Neural progenitor cell (in vitro differentiated cells): ENCODE results near the gene ZNF214. TPM values are rescaled to one million over a fixed set of nuclear protein-coding genes. Genes with fewer than 3 reads are reported as not detected.

Source experiments
- DNase-seq: peaks from one replicate; pipeline ENCODE4 v3.0.0-alpha.2; 2016; ENCODE audit warnings: low spot score
- H2AFZ ChIP-seq: fragments of 200-600 bp; sonication (generic); replicated peaks from 2 replicates; pipeline ENCODE4 v1.6.1; 2016; ENCODE audit warnings: antibody characterized with exemption
- H3F3A ChIP-seq: fragments of 200-600 bp; sonication (generic); 2 replicates; pipeline ENCODE4 v1.6.1; 2016; ENCODE audit warnings: antibody characterized with exemption, low read depth
- H3K27ac ChIP-seq: fragments of 200-600 bp; sonication (generic); 2 replicates; pipeline ENCODE4 v1.5.1; 2016; ENCODE audit warnings: mild to moderate bottlenecking
- H3K27me3 ChIP-seq: fragments of 200-600 bp; sonication (generic); 2 replicates; pipeline ENCODE4 v1.6.1; 2016; ENCODE audit warnings: mild to moderate bottlenecking, moderate library complexity
- H3K36me3 ChIP-seq: fragments of 200-600 bp; sonication (generic); 2 replicates; pipeline ENCODE4 v1.5.1; 2016
- H3K4me1 ChIP-seq: fragments of 200-600 bp; sonication (generic); 2 replicates; pipeline ENCODE4 v1.6.1; 2016; ENCODE audit warnings: mixed run types
- H3K4me2 ChIP-seq: fragments of 200-600 bp; sonication (generic); 2 replicates; pipeline ENCODE4 v1.6.1; 2016
- H3K4me3 ChIP-seq: fragments of 200-600 bp; sonication (generic); 2 replicates; pipeline ENCODE4 v1.5.1; 2016
- H3K79me2 ChIP-seq: fragments of 200-600 bp; sonication (generic); 2 replicates; pipeline ENCODE4 v1.6.1; 2016; ENCODE audit warnings: low read depth
- H3K9ac ChIP-seq: fragments of 200-600 bp; sonication (generic); 2 replicates; pipeline ENCODE4 v1.6.1; 2016
- H3K9me3 ChIP-seq: fragments of 200-600 bp; sonication (generic); 2 replicates; pipeline ENCODE4 v1.5.1; 2016; ENCODE audit warnings: low read depth
- H4K20me1 ChIP-seq: fragments of 200-600 bp; sonication (generic); 2 replicates; pipeline ENCODE4 v1.6.1; 2016; ENCODE audit warnings: low read depth
- H3K27ac Mint-ChIP-seq: 3 replicates; pipeline ENCODE4 v1.8.0; 2021; ENCODE audit warnings: mixed read lengths
- H3K27me3 Mint-ChIP-seq: 2 replicates; pipeline ENCODE4 v1.8.0; 2022; ENCODE audit warnings: low read depth, mild to moderate bottlenecking, inconsistent platforms, moderate library complexity, mixed read lengths; ENCODE audit not compliant: insufficient read depth
- H3K36me3 Mint-ChIP-seq: 3 replicates; pipeline ENCODE4 v1.8.0; 2021; ENCODE audit warnings: mixed read lengths
- H3K4me1 Mint-ChIP-seq: 3 replicates; pipeline ENCODE4 v1.8.0; 2021; ENCODE audit warnings: mixed read lengths
- H3K4me3 Mint-ChIP-seq: 3 replicates; pipeline ENCODE4 v1.8.0; 2021; ENCODE audit warnings: mild to moderate bottlenecking, moderate library complexity, mixed read lengths
- H3K9me3 Mint-ChIP-seq: 3 replicates; pipeline ENCODE4 v1.8.0; 2020; ENCODE audit warnings: mixed read lengths
- EZH2 ChIP-seq: fragments of 200-600 bp; sonication (generic); IDR thresholded peaks from 2 replicates; pipeline ENCODE4 v1.6.1; 2017; ENCODE audit warnings: antibody characterized with exemption, mild to moderate bottlenecking, moderate library complexity
- EZH2phosphoT487 ChIP-seq: fragments of 200-600 bp; sonication (generic); IDR thresholded peaks from 2 replicates; pipeline ENCODE4 v1.6.1; 2017; ENCODE audit warnings: antibody characterized with exemption
- total RNA-seq: library from RNA; depleted of rRNA; stranded (reverse); fragments of >200 nt; gene quantifications from 2 replicates; pipeline ENCODE4 v1.2.3, GENCODE V29; 2015; ENCODE audit warnings: low replicate concordance
- TF ChIP-seq, protein P1 (sequence below): fragments of 200-600 bp; sonication (generic); IDR thresholded peaks from 2 replicates; pipeline ENCODE4 v1.5.1; 2017; ENCODE audit warnings: antibody characterized with exemption, mild to moderate bottlenecking

Gene ZNF214
- total RNA-seq, 1 donor from 2014 or later = 19.6 TPM

DNA sequence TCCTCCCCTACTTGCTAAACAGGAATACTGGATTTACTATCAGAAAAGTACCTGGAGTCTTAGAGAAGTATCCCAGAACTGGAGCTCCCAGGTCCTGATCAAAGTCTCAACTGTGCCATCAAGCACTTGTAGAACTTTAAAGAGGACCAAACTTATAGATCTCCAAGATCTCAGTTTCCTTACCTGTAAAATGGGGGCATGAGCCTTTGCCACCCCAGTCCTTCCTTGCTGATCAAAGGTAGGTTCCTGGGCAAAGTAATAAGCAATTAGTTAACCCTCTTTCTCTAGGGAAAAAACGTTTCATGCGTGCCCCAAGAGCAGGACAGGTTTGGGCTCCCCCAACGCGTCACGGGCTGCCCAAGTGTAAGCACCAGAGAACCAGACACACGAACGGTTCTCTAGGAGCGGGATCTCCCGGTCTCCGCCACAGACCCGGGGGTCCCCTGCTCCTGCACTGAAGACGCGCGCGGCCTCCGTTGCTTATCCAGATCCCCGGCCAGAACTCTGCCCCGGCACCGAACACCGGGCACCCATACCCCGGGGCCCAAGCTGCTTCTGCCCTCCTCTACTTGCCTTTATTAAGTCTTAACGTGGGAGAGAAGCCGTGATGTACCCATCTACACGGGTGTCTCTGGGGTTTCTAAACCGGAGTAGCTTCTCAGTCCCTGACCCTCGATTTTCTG is 505 bp downstream of the ZNF214 start:
- no peaks in the 10 kb centered on the region for H3K27me3 Mint-ChIP-seq
- Histone ChIP-seq H3K27ac (no peak overlapping the region), H3F3A (peaks cover 8% of the 10 kb centered on the region), H4K20me1 (no peaks in the 10 kb centered on the region), H3K27me3 (peaks cover 10% of the 10 kb centered on the region), H3K36me3 (no peaks in the 10 kb centered on the region), H3K79me2 (peaks cover 3% of the 10 kb centered on the region), H3K9ac (peak overlapping the region; percentile 16), H3K4me1 (peaks cover 10% of the 10 kb centered on the region), H3K9me3 (no peaks in the 10 kb centered on the region), H3K4me2 (peak overlapping the region; percentile 80), H2AFZ (peak overlapping the region; percentile 98), H3K4me3 (peak overlapping the region; percentile 73)
- no peak for TF ChIP-seq EZH2
- no peak for TF ChIP-seq EZH2phosphoT487
- peak; percentile 67 for DNase-seq
- H3K4me1 Mint-ChIP-seq = peaks cover 20% of the 10 kb centered on the region
- peak overlapping the region; percentile 99 for H3K4me3 Mint-ChIP-seq
- H3K36me3 Mint-ChIP-seq = peaks cover 10% of the 10 kb centered on the region
- H3K9me3 Mint-ChIP-seq = no peaks in the 10 kb centered on the region
- H3K27ac Mint-ChIP-seq = peak overlapping the region; percentile 99

DNA sequence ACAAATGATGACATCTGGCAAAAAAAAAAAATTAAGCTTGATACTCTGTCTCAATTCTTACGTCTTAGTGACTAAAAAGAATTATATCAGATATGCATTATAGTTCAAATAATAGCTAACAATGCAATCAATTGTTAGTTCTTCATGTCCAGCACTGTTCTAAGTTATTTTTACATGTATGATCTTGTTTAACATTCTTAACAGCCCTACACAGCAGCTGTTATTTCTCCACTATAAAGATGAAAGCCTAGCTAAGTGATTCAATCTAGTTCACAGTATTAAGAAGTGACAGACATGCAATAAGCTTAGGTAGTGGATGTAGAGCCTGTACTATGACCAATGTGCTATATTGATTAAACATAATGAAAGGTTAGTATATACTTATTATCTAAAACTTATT is 4.1 kb downstream of the ZNF214 start:
- H3K9me3 ChIP-seq = no peaks in the 10 kb centered on the region
- Mint-ChIP-seq H3K27me3 (no peaks in the 10 kb centered on the region), H3K27ac (no peak overlapping the region), H3K36me3 (peaks cover 10% of the 10 kb centered on the region), H3K4me3 (no peak overlapping the region), H3K9me3 (no peaks in the 10 kb centered on the region), H3K4me1 (peaks cover 20% of the 10 kb centered on the region)
- TF ChIP-seq EZH2phosphoT487 (no peak), EZH2 (no peak)
- TF ChIP-seq, protein P1, sequence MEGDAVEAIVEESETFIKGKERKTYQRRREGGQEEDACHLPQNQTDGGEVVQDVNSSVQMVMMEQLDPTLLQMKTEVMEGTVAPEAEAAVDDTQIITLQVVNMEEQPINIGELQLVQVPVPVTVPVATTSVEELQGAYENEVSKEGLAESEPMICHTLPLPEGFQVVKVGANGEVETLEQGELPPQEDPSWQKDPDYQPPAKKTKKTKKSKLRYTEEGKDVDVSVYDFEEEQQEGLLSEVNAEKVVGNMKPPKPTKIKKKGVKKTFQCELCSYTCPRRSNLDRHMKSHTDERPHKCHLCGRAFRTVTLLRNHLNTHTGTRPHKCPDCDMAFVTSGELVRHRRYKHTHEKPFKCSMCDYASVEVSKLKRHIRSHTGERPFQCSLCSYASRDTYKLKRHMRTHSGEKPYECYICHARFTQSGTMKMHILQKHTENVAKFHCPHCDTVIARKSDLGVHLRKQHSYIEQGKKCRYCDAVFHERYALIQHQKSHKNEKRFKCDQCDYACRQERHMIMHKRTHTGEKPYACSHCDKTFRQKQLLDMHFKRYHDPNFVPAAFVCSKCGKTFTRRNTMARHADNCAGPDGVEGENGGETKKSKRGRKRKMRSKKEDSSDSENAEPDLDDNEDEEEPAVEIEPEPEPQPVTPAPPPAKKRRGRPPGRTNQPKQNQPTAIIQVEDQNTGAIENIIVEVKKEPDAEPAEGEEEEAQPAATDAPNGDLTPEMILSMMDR = no peak
- peaks cover 9% of the 10 kb centered on the region for H3K4me1 ChIP-seq
- no peaks in the 10 kb centered on the region for H4K20me1 ChIP-seq
- no peaks in the 10 kb centered on the region for H3K36me3 ChIP-seq
- no peaks in the 10 kb centered on the region for H3K27me3 ChIP-seq
- H3K4me2 ChIP-seq = no peak overlapping the region
- DNase-seq = no peak
- no peak overlapping the region for H3K4me3 ChIP-seq
- no peak overlapping the region for H3K9ac ChIP-seq
- no peak overlapping the region for H2AFZ ChIP-seq
- H3K27ac ChIP-seq = no peak overlapping the region
- H3F3A ChIP-seq = peaks cover 6% of the 10 kb centered on the region
- H3K79me2 ChIP-seq = peaks cover 3% of the 10 kb centered on the region

DNA sequence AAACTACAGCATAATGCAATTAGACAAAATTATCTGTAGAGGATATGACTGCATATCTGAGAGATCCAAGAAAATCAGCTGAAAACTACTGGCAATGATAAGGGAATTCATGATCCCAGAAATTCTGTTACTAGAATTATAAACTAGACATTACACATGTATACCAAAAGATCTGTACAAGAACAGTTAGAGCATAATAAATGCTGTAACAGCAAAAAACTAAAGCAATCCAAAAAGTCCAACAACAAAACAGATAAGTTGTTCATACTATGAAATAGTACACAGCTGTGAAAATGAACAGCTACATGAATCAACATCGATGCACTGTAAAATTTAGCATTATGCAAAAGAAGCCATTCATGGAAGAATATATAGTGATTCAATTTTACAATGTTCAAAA is 6.0 kb downstream of the ZNF214 start:
- Histone ChIP-seq H3F3A (no peaks in the 10 kb centered on the region), H4K20me1 (no peaks in the 10 kb centered on the region), H3K9me3 (no peaks in the 10 kb centered on the region), H3K4me1 (peaks cover 3% of the 10 kb centered on the region), H3K4me2 (no peak overlapping the region), H3K79me2 (peaks cover 3% of the 10 kb centered on the region), H3K27me3 (no peaks in the 10 kb centered on the region), H3K9ac (no peak overlapping the region), H3K27ac (no peak overlapping the region), H3K36me3 (no peaks in the 10 kb centered on the region), H2AFZ (no peak overlapping the region), H3K4me3 (no peak overlapping the region)
- no peak for DNase-seq
- TF ChIP-seq EZH2 = no peak
- TF ChIP-seq, protein P1 = no peak
- Mint-ChIP-seq H3K9me3 (no peaks in the 10 kb centered on the region), H3K36me3 (peaks cover 7% of the 10 kb centered on the region), H3K27ac (no peak overlapping the region), H3K4me3 (no peak overlapping the region), H3K4me1 (peaks cover 10% of the 10 kb centered on the region), H3K27me3 (no peaks in the 10 kb centered on the region)

DNA sequence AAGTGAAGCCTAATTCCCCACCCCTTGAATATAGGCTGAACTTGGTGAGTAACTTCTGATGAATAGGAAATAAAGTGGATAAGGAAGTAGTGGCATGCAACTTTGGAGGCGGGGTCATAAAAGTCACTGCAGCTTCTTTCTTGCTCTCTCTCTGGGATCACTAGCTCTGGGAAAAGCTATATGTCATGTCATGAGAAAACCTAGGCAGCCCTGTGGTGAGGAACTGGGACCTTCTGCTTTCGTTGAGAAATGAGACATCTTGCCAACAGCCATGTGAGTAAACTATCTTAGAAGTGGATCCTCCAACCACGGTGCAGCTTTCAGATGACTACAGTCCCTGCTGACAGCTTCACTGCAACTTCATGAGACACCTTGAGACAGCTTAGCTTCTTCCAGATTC is 15.7 kb downstream of the ZNF214 start:
- no peak overlapping the region for H3K4me2 ChIP-seq
- H3K36me3 ChIP-seq = peaks cover 2% of the 10 kb centered on the region
- H3K27ac ChIP-seq = no peak overlapping the region
- no peaks in the 10 kb centered on the region for H3K27me3 Mint-ChIP-seq
- peaks cover 8% of the 10 kb centered on the region for H4K20me1 ChIP-seq
- H3K4me1 Mint-ChIP-seq = no peaks in the 10 kb centered on the region
- no peak overlapping the region for H3K4me3 ChIP-seq
- no peak for DNase-seq
- peaks cover 24% of the 10 kb centered on the region for H3K36me3 Mint-ChIP-seq
- no peaks in the 10 kb centered on the region for H3K9me3 ChIP-seq
- H3K27me3 ChIP-seq = no peaks in the 10 kb centered on the region
- H2AFZ ChIP-seq = no peak overlapping the region
- peaks cover 3% of the 10 kb centered on the region for H3K79me2 ChIP-seq
- H3F3A ChIP-seq = peaks cover 3% of the 10 kb centered on the region
- no peaks in the 10 kb centered on the region for H3K9me3 Mint-ChIP-seq
- no peak overlapping the region for H3K27ac Mint-ChIP-seq
- no peaks in the 10 kb centered on the region for H3K4me1 ChIP-seq
- H3K4me3 Mint-ChIP-seq = no peak overlapping the region
- no peak for TF ChIP-seq EZH2phosphoT487
- no peak overlapping the region for H3K9ac ChIP-seq
